NCI-H2081 treated with DMSO at 0.1 percent for 48 hours (cell line): ENCODE results near the gene RPTOR.

Experiments used
- DNase-seq: peaks from one replicate; lab custom pipeline; 2025; lab: John Stamatoyannopoulos, UW

RPTOR gene

DNA sequence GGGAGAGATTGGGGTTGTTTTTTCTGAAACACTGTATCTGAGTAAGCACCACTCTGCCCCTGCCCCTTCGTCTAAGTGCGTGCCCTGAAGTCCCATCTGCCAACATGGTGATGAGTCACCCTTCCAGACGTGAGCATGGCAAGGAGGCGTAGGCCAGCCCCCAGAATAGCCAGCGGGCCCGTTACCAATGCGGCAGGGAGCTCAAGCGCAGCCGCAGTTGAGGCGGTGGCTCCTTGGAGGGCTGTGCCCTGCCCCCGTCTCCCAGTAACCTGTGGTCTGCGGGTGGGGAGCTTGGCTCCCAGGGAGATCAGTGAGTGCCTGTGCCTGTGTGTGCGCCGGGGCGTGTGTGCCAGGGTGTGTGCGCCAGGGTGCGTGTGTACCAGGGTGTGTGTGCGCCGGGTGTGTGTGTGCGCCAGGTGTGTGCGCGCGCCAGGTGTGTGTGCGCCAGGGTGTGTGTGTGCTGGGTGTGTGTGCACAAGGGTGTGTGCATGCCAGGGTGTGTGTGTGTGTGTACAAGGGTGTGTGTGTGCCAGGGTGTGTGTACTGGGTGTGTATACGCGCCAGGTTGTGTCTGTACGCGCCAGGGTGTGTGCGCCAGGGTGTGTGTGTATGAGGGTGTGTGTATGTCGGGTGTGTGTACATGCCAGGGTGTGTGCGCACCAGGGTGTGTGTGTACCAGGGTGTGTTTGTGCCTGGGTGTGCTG, 348.4 kb downstream of the RPTOR start:
- DNase-seq = no peak

- no peak for DNase-seq
Observed at GRCh38 chr17:80893604-80894438, 349.2 kb downstream of the RPTOR start.

DNA sequence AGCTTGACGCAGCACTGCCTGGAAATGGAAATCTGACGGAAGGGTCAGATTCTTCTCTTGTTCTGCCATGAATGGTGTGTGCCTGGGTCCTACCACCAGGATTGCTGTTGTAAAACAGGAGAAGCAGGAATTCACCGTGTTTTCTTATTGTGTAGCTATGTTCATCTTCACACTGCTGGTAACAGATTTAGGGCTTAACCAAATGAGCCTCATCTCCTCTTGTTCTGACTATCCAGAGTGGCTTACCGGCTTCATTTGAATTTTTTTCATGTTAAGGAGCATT, 349.7 kb downstream of the RPTOR start:
- no peak for DNase-seq

DNA sequence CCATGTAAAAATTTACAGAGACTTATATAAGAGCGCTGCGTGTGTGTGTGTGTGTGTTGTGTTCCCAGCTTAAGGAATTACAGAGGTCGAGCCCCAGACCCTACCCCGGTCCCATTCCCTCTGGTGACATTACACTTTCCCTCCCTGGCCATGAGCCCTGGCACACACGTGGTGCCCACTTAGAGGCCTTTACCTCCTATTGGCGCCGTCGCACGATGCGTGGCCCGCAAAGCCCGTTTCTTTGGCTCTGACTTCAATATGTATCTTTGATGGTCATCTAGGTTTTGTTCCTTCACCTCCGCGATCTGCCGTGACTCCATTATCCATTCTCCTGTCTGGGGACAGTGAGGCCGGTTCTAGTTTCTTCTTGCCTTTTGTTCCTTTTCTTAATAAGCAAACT, 350.1 kb downstream of the RPTOR start:
- no peak for DNase-seq

DNA sequence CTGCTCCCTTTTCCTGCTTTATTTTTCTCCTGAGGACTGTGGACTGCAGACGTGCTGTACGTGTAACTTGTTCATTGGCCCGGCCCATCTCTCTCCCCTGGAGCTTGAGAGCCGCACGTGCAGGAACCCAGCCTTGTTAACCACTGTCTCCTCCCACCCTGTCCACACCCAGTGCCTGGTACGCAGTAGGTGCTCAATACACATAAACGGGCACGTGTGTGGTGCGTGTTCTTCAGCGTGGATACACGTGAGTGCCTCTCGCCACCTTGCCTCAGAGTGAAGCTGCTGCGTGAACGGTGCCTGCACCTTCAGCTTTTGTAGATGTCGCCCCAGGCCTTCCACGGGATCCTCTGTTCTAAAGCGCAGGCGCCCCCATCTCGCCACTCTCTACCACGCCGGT, 350.7 kb downstream of the RPTOR start:
- no peak for DNase-seq

- DNase-seq = no peak
Observed at GRCh38 chr17:80898716-80899115, 354.1 kb downstream of the RPTOR start.

DNA sequence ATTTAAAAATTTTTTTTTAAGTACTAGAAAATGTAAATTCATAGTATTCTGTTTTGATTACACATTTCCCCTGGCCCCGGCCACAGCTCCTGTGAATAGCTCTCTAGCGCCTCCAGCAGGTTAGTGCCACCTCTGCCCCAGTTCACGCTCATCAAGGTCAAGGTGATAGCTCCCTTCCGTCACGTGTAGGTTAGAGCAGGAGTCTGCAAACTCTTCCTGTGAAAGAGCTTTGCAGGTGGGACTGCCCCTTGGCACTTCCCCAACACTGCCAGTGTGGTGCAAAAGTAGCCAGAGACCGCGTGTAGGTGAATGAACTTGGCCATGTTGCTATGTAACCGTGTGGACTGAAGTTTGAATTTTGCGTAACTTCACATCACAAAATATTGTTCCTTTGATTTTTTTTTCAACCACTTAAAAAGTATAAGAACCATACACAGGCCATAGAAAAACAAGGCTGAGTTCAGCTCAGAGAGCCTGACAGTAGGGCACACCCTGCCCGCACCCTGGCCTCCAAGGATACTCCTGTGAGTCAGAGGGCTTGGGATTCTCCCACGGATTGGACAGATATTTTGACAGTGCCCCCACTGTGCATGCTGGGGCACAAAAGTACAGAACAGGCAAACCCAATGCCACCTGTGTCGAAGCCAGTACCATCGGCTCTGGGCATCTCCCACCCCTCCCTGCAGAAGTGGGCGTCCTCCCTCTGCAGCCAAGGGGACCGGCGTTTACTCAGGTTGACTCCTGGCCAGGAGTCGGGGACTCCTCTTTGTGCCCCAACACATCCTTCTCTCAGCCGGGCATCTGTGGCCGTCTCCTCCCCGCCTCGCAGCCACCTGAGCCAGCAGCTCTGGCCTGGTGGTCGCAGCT, 355.0 kb downstream of the RPTOR start:
- no peak for DNase-seq

GRCh38 chr17:80901319-80901718, 356.7 kb downstream of the RPTOR start:
- DNase-seq = no peak

DNA sequence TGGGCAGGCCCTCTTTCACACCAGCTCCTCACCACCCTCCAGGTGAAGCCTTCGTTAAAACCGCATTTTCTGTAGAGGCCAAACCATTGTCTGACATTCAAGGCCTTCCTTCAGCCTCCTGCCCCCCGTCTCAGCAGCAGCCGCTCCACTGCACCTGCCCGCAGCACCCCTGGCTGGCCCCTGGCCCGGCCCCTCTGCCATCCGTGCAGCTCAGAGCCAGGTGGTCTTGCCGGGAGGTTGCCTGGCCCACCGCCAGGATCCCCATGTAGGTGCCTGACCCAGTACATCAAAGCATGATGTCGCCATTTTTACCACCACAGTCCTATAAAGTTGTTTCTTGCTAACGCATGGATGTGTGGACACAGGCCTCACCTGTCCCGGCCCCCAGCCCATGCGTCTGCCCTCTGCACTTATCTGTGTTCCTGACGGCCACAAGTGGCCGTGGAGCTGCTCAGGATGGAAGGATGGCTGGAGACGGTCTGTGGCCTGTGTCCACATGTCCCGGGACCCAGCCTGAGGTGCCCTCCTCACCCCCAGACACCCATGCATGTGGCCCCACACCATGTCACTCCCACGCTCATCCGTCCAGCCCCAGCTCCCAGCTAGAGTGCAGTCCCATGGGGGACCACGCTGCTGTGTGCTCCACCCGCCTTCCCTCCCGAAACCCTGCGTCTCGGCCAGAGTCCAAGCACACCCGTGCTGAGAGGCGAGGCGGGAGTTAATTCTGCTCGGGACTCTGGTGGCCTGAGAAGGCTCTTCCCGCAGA, 357.7 kb downstream of the RPTOR start:
- DNase-seq = no peak

DNA sequence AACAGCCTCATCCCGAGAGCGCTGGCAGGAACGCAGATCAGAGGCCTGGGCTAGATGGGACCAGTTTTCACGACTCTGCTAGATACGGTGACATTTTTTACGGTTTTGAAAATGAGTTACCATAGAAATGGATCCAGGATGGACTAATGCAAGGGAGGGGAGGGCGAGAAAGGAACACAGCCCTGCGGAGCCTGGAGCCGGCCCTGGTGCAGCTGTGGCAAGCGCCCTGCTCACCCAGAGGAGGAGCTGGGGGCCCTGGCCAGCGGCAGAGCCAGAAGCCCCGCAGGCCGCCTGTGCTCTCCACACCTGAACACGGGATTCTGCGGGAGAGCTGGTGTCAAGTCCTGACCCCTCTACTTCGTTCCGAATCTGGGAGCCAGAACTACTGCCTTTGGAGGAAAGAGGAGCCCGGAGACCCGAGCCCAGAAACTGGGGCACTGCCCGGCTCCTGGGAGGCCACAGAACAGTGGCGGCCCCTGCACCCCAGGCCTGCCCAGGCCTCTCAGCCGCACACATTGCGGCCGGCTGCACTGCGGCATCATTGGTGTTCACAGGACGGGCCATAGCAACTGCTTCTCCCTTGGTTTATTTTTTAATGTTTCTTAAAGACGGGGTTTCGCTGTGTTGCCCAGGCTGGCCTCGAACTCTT, 358.4 kb downstream of the RPTOR start:
- no peak for DNase-seq

DNA sequence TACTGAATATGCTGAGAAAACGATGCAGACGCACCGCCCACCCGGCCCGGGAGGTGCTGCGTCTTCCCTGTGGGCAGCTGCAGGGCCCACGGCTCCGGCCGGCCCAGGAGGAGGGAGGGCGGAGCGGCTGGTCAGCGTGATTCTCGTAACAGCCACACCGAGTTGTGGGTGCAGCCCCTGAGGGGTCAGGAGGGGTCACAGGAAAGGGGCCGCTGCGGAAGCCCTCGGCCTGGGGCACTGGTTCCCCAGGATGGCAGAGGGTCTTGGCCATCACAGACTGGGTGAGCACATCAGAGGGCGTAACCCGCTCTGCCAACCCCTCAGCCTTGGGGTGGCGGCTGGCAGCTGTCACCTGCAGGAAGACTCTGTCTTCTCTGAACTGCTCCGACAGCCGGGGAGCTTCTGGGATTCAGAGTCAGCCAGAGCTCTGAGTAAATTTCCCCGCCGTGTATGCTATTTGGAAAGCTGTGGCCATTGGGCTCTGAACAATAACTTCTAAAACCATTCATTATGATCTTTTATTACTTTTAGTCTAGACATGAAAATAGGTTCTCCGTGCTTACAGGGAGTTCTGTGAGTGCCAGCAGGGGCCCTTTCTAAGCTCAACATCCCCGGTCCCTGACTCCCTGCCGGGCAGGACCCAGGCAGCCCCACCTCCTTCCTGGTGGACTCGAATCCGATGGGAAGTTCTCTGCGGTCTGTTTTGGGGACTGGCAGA, 359.6 kb downstream of the RPTOR start:
- peak; percentile 27 for DNase-seq

- no peak for DNase-seq
Observed at GRCh38 chr17:80905586-80906230, 361.1 kb downstream of the RPTOR start.

DNA sequence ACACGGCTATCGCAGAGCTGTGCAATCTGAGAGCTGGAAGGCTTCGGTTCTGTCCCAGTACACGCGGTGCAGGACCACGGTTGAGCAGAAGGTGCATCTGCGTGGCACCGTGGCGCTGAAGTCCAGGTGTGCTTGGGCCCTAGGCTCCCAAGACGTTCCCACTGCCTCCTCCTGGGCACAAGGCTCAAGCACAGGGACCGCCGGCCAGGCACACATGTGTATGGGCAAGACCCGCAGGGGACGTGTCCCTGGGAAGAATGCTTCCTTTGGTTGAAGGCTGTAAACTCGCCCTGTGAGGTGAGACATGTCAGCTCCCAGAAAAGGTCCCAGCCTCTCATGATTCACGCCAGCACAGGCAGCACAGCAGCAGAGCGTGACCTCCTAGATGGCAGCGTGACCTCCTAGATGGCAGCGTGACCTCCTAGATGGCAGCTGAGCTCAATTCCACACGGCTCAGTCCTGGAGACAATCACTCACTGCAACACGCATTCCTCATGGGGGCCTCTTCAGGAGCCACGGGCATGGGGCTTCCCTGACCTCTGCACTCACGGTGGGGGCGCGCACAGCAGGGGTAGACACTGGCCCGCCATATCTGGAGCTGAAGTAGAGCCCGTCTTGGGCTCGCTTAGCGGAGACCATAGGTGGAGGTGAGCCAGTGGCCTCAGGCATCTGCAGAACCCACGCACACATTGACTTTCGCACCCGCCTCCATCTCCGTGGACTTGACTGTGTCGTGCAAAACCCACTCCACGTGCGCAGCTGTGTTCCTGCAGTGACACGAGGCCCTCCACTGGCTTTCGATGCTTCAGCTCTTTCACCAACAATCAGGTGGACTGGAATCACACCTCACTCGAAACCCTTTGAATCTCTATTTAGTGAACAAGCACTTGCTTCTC, 362.0 kb downstream of the RPTOR start:
- no peak for DNase-seq

DNA sequence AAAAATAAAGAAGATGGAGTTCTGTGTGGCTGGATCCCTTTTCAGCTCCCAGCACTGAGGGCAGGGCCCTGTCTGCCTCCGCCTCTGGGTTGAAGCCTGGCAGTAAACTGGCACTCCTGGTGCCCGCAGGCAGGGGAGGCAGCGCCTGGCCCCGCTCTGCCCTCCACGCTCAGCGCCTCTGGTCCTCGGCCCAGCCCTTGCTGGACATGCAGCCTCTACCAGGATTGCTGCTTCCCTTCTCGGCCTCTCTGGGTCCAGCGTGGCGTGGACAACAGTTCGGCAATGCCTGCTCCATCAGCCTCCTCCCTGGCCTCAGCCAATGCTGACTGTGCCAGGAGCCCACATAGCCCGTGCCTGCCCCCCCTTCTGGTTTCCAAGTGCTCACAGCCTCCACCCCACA, 362.6 kb downstream of the RPTOR start:
- no peak for DNase-seq

GRCh38 chr17:80908211-80908610, 363.6 kb downstream of the RPTOR start:
- DNase-seq = no peak

GRCh38 chr17:80908776-80909175, 364.1 kb downstream of the RPTOR start:
- DNase-seq = no peak

- no peak for DNase-seq
Observed at GRCh38 chr17:80909635-80910034, 365.0 kb downstream of the RPTOR start.

- no peak for DNase-seq
Observed at GRCh38 chr17:80910043-80910442, 365.4 kb downstream of the RPTOR start.

DNA sequence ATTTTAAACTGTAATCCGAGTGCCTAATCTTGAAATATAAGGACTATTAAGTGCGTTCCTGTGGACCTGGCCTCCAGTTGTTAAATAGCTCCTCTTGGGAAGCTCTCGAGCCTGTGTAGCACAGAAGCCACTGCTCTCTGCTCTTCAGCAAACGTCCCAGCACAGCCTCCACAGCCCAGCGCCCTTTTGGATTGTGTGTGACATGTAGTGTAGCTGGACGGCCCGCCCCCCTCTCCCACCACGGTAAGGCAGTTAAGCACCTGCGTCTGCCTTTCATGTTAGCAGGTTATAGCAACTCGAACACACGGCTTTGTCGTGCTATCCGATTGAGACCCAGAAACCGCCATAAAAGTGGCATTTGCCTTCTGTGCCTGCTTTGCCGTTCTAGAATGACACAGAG, 367.8 kb downstream of the RPTOR start:
- DNase-seq = no peak
